WTC11 (cell line): ENCODE data around the gene GYS1.

Experiments used
- CBFB ChIP-seq: sonication (generic); formaldehyde crosslinking; IDR thresholded peaks from 2 replicates; pipeline ENCODE4 v1.8.1; 2022; ENCODE audit warnings: mild to moderate bottlenecking, low read depth, missing genetic modification reagents
- CREB1 ChIP-seq: sonication (generic); formaldehyde crosslinking; IDR thresholded peaks from 2 replicates; pipeline ENCODE4 v1.8.0; 2023; ENCODE audit warnings: mild to moderate bottlenecking, missing genetic modification reagents
- CREM ChIP-seq: sonication (generic); formaldehyde crosslinking; IDR thresholded peaks from 2 replicates; pipeline ENCODE4 v1.8.1; 2022; ENCODE audit warnings: mild to moderate bottlenecking, missing genetic modification reagents, moderate library complexity
- KAT7 ChIP-seq: sonication (generic); formaldehyde crosslinking; IDR thresholded peaks from 2 replicates; pipeline ENCODE4 v1.8.1; 2023; ENCODE audit warnings: missing genetic modification reagents, mild to moderate bottlenecking, borderline replicate concordance
- NFYB ChIP-seq: sonication (generic); formaldehyde crosslinking; conservative IDR thresholded peaks from 2 replicates; pipeline ENCODE4 v1.8.0; 2022; ENCODE audit warnings: low read depth, missing genetic modification reagents
- SMAD3 ChIP-seq: sonication (generic); formaldehyde crosslinking; IDR thresholded peaks from 2 replicates; pipeline ENCODE4 v1.8.0; 2022; ENCODE audit warnings: missing genetic modification reagents, mild to moderate bottlenecking, borderline replicate concordance
- SP1 ChIP-seq: sonication (generic); formaldehyde crosslinking; conservative IDR thresholded peaks from 2 replicates; pipeline ENCODE4 v1.8.1; 2022; ENCODE audit warnings: missing genetic modification reagents
- TP53 ChIP-seq: sonication (generic); formaldehyde crosslinking; IDR thresholded peaks from 2 replicates; pipeline ENCODE4 v1.8.1; 2023; ENCODE audit warnings: mild to moderate bottlenecking, missing genetic modification reagents
- TF ChIP-seq, protein P1 (sequence below): fragments of 200-600 bp; IDR thresholded peaks from 2 replicates; pipeline ENCODE4 v1.8.0; 2022; ENCODE audit warnings: antibody characterized with exemption
- TF ChIP-seq, protein P2 (sequence below): sonication (generic); formaldehyde crosslinking; IDR thresholded peaks from 2 replicates; pipeline ENCODE4 v1.8.0; 2022; ENCODE audit warnings: mild to moderate bottlenecking, missing genetic modification reagents
- TF ChIP-seq, protein P3 (sequence below): sonication (generic); formaldehyde crosslinking; IDR thresholded peaks from 2 replicates; pipeline ENCODE4 v1.8.1; 2023; ENCODE audit warnings: mild to moderate bottlenecking, missing genetic modification reagents, moderate library complexity
- TF ChIP-seq, protein P4 (sequence below): sonication (generic); formaldehyde crosslinking; IDR thresholded peaks from 2 replicates; pipeline ENCODE4 v1.8.1; 2023; ENCODE audit warnings: mild to moderate bottlenecking, missing genetic modification reagents
- TF ChIP-seq, protein P5 (sequence below): sonication (generic); formaldehyde crosslinking; IDR thresholded peaks from 2 replicates; pipeline ENCODE4 v1.8.0; 2022; ENCODE audit warnings: mild to moderate bottlenecking, missing genetic modification reagents

DNA sequence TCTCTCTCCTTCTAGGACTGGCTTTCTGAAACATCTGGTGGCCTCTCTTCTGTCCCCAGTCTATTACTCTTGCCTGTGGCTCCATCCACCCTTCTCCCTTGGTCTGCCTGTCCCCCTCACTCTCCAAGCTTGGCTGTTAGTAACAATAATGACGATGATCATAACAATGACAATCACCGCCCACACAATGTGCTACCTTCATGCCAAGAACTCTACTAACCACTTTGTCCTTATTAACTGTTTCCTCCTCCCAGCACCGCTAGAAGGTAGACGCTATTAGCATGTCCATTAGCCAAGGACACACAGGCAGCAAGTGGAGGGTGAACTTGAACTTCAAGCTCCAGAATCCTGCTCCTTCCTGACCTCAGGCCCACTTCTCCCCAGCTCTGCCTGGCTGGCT lies 2.7 kb downstream of the GYS1 start:
- TF ChIP-seq SP1 (no peak), KAT7 (CRISPR knock-in tag) (no peak), CREM (CRISPR knock-in tag) (no peak), TP53 (CRISPR knock-in tag) (no peak), SMAD3 (no peak), CREB1 (CRISPR knock-in tag) (no peak), CBFB (no peak), NFYB (CRISPR knock-in tag) (no peak)
- TF ChIP-seq, protein P1, sequence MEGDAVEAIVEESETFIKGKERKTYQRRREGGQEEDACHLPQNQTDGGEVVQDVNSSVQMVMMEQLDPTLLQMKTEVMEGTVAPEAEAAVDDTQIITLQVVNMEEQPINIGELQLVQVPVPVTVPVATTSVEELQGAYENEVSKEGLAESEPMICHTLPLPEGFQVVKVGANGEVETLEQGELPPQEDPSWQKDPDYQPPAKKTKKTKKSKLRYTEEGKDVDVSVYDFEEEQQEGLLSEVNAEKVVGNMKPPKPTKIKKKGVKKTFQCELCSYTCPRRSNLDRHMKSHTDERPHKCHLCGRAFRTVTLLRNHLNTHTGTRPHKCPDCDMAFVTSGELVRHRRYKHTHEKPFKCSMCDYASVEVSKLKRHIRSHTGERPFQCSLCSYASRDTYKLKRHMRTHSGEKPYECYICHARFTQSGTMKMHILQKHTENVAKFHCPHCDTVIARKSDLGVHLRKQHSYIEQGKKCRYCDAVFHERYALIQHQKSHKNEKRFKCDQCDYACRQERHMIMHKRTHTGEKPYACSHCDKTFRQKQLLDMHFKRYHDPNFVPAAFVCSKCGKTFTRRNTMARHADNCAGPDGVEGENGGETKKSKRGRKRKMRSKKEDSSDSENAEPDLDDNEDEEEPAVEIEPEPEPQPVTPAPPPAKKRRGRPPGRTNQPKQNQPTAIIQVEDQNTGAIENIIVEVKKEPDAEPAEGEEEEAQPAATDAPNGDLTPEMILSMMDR, result no peak
- TF ChIP-seq, protein P2, sequence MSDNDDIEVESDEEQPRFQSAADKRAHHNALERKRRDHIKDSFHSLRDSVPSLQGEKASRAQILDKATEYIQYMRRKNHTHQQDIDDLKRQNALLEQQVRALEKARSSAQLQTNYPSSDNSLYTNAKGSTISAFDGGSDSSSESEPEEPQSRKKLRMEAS (CRISPR knock-in tag), result no peak
- TF ChIP-seq, protein P3, sequence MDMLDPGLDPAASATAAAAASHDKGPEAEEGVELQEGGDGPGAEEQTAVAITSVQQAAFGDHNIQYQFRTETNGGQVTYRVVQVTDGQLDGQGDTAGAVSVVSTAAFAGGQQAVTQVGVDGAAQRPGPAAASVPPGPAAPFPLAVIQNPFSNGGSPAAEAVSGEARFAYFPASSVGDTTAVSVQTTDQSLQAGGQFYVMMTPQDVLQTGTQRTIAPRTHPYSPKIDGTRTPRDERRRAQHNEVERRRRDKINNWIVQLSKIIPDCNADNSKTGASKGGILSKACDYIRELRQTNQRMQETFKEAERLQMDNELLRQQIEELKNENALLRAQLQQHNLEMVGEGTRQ (CRISPR knock-in tag), result no peak
- TF ChIP-seq, protein P4, sequence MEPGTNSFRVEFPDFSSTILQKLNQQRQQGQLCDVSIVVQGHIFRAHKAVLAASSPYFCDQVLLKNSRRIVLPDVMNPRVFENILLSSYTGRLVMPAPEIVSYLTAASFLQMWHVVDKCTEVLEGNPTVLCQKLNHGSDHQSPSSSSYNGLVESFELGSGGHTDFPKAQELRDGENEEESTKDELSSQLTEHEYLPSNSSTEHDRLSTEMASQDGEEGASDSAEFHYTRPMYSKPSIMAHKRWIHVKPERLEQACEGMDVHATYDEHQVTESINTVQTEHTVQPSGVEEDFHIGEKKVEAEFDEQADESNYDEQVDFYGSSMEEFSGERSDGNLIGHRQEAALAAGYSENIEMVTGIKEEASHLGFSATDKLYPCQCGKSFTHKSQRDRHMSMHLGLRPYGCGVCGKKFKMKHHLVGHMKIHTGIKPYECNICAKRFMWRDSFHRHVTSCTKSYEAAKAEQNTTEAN (CRISPR knock-in tag), result no peak
- TF ChIP-seq, protein P5, sequence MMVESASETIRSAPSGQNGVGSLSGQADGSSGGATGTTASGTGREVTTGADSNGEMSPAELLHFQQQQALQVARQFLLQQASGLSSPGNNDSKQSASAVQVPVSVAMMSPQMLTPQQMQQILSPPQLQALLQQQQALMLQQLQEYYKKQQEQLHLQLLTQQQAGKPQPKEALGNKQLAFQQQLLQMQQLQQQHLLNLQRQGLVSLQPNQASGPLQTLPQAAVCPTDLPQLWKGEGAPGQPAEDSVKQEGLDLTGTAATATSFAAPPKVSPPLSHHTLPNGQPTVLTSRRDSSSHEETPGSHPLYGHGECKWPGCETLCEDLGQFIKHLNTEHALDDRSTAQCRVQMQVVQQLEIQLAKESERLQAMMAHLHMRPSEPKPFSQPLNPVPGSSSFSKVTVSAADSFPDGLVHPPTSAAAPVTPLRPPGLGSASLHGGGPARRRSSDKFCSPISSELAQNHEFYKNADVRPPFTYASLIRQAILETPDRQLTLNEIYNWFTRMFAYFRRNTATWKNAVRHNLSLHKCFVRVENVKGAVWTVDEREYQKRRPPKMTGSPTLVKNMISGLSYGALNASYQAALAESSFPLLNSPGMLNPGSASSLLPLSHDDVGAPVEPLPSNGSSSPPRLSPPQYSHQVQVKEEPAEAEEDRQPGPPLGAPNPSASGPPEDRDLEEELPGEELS (CRISPR knock-in tag), result no peak
